K562 (cell line): ENCODE results near the gene GIPR. TPM values are rescaled to one million over a fixed set of nuclear protein-coding genes. Genes with fewer than 3 reads are reported as not detected.

Experiments used
- ATAC-seq: fragments of 200-7000 bp; cut with Tn5 transposase; 3 replicates; pipeline ENCODE4 v1.9.1; 2020; ENCODE audit warnings: moderate library complexity
- BruUV-seq: library from RNA; stranded (reverse); fragments of 400-500 nt; replicated peaks from 2 replicates; lab custom pipeline; 2021; lab: Mats Ljungman, UMichigan
- CTCF ChIA-PET: fragments of 300-600 bp; formaldehyde crosslinking; extraction: SDS; loops from one replicate; lab custom pipeline; 2021; ENCODE audit warnings: low intra/inter-chr PET ratio; lab: Yijun Ruan, JAX
- POLR2A ChIA-PET: fragments of 300-600, 350-650 bp; sonication (Branson Sonifier 250); formaldehyde crosslinking; extraction: SDS; loops from one replicate; lab custom pipeline; 2021; ENCODE audit warnings: antibody characterized with exemption, inconsistent platforms; lab: Yijun Ruan, JAX
- DNase-seq, 4 experiments: peaks; one replicate each; pipeline versions ENCODE4 v3.0.0 to v3.0.0-alpha.2; 2011 to 2018; ENCODE audit warnings: low spot score in 3 of 4, mixed read lengths in 3 of 4; ENCODE audit errors: extremely low read depth in 1 of 4
- FAIRE-seq: peaks from 2 replicates; lab custom pipeline; 2011; peaks lifted over from hg19 to GRCh38; lab: Jason Lieb, UNC
- H2AFZ ChIP-seq: 2 replicates; pipeline ENCODE4 v1.6.0; 2011; ENCODE audit warnings: low read depth, low read length, control low read depth, inconsistent platforms
- H3K27ac ChIP-seq: fragments of 200-600 bp; 3 replicates; pipeline ENCODE4 v1.8.0; 2011; ENCODE audit warnings: low read depth, mild to moderate bottlenecking, control low read depth, inconsistent platforms, low read length, moderate library complexity, mixed read lengths; ENCODE audit errors: extremely low read depth
- H3K27me3 ChIP-seq, 2 experiments: fragments of 300-600 bp in 1 of 2; 2 replicates in 1 of 2; 3 replicates in 1 of 2; pipeline versions ENCODE4 v1.6.0 to v1.8.0; 2011; ENCODE audit warnings: inconsistent platforms in 2 of 2, low read length in 2 of 2, mild to moderate bottlenecking in 1 of 2, mixed read lengths in 1 of 2, moderate library complexity in 1 of 2; ENCODE audit not compliant: control insufficient read depth in 2 of 2, insufficient read depth in 2 of 2
- H3K36me3 ChIP-seq: fragments of 300-600 bp; 3 replicates; pipeline ENCODE4 v1.8.0; 2011; ENCODE audit warnings: mild to moderate bottlenecking, low read length, inconsistent platforms; ENCODE audit not compliant: control insufficient read depth, insufficient read depth
- H3K4me1 ChIP-seq, 2 experiments: fragments of 200-600 bp in 1 of 2; replicated peaks in 1 of 2; 2 replicates in 1 of 2; 3 replicates in 1 of 2; pipeline versions ENCODE4 v1.5.1 to v1.8.0; 2011; ENCODE audit warnings: inconsistent platforms in 2 of 2, low read length in 2 of 2, mild to moderate bottlenecking in 1 of 2, mixed read lengths in 1 of 2, moderate library complexity in 1 of 2; ENCODE audit not compliant: control insufficient read depth in 2 of 2, insufficient read depth in 2 of 2
- H3K4me2 ChIP-seq: 2 replicates; pipeline ENCODE4 v1.6.1; 2011; ENCODE audit warnings: low read length, control low read depth, inconsistent platforms, mixed read lengths; ENCODE audit not compliant: insufficient read depth
- H3K4me3 ChIP-seq: fragments of 200-600 bp; sonication (generic), shearing (Covaris generic); 2 replicates; pipeline ENCODE4 v1.5.1; 2016; ENCODE audit warnings: control low read depth, inconsistent platforms
- H3K79me2 ChIP-seq: fragments of 200-600 bp; 3 replicates; pipeline ENCODE4 v1.8.0; 2011; ENCODE audit warnings: low read length, inconsistent platforms; ENCODE audit not compliant: control insufficient read depth, insufficient read depth
- H3K9ac ChIP-seq, 2 experiments: 2 replicates each; pipeline versions ENCODE4 v1.6.0 to v1.6.1; 2011; ENCODE audit warnings: low read depth in 2 of 2, low read length in 2 of 2, control low read depth in 1 of 2, inconsistent platforms in 1 of 2, mild to moderate bottlenecking in 1 of 2, mixed read lengths in 1 of 2; ENCODE audit not compliant: insufficient read depth in 1 of 2
- H3K9me1 ChIP-seq: one replicate; pipeline ENCODE4 v1.6.0; 2011; ENCODE audit warnings: inconsistent platforms, mild to moderate bottlenecking, low read length, moderate library complexity; ENCODE audit not compliant: control insufficient read depth, insufficient read depth
- H3K9me3 ChIP-seq: replicated peaks from 2 replicates; pipeline ENCODE4 v1.5.1; 2011; ENCODE audit warnings: low read depth, low read length, inconsistent platforms; ENCODE audit not compliant: control insufficient read depth, insufficient read depth
- H4K20me1 ChIP-seq: replicated peaks from 2 replicates; pipeline ENCODE4 v1.6.1; 2011; ENCODE audit warnings: low read length, inconsistent platforms, mixed read lengths; ENCODE audit not compliant: control insufficient read depth, insufficient read depth
- E2F1 ChIP-seq: sonication (generic); formaldehyde crosslinking; IDR thresholded peaks from 2 replicates; pipeline ENCODE4 v1.8.1; 2023; ENCODE audit warnings: mild to moderate bottlenecking, missing genetic modification reagents, moderate library complexity
- ETV5 ChIP-seq: sonication (generic); formaldehyde crosslinking; IDR thresholded peaks from 2 replicates; pipeline ENCODE4 v1.4.0; 2020; ENCODE audit warnings: low read depth, mild to moderate bottlenecking, missing genetic modification reagents
- GABPA ChIP-seq: fragments of 200-800 bp; sonication (Bioruptor generic); conservative IDR thresholded peaks from 2 replicates; pipeline ENCODE4 v1.6.1; 2016; ENCODE audit warnings: low read depth, missing genetic modification characterization, missing compliant biosample characterization
- GABPB2 ChIP-seq: fragments of 250-450 bp; sonication (Bioruptor Pico); conservative IDR thresholded peaks from 2 replicates; pipeline ENCODE4 v1.5.1; 2021; ENCODE audit warnings: mild to moderate bottlenecking
- GMEB1 ChIP-seq: fragments of 250-450 bp; sonication (Bioruptor Pico); IDR thresholded peaks from 2 replicates; pipeline ENCODE4 v1.4.0; 2020; ENCODE audit warnings: mild to moderate bottlenecking
- HMGXB4 ChIP-seq: sonication (generic); formaldehyde crosslinking; IDR thresholded peaks from 2 replicates; pipeline ENCODE4 v1.8.1; 2023; ENCODE audit warnings: mild to moderate bottlenecking, missing genetic modification reagents
- JUND ChIP-seq, 2 experiments: IDR thresholded peaks; 2 replicates in 1 of 2; 3 replicates in 1 of 2; pipeline ENCODE4 v1.6.1; 2011; ENCODE audit warnings: borderline replicate concordance in 2 of 2, low read depth in 2 of 2, low read length in 2 of 2, improper control_type of control experiment in 1 of 2, missing biosample characterization in 1 of 2, missing genetic modification characterization in 1 of 2, missing genetic modification reagents in 1 of 2
- KAT8 ChIP-seq: fragments of 450-650 bp; IDR thresholded peaks from 2 replicates; pipeline ENCODE4 v1.6.1; 2016; ENCODE audit warnings: low read depth, mild to moderate bottlenecking
- NFATC3 ChIP-seq: fragments of 450-650 bp; IDR thresholded peaks from 2 replicates; pipeline ENCODE4 v1.6.1; 2017; ENCODE audit warnings: mild to moderate bottlenecking
- POLR2B ChIP-seq: fragments of 450-650 bp; IDR thresholded peaks from 2 replicates; pipeline ENCODE4 v1.6.1; 2018; ENCODE audit warnings: low read depth; ENCODE audit not compliant: partially characterized antibody
- STAG1 ChIP-seq: sonication (generic); formaldehyde crosslinking; IDR thresholded peaks from 2 replicates; pipeline ENCODE4 v1.5.0; 2020; ENCODE audit warnings: missing genetic modification reagents, borderline replicate concordance
- TFAP4 ChIP-seq: sonication (generic); formaldehyde crosslinking; IDR thresholded peaks from 2 replicates; pipeline ENCODE4 v1.8.0; 2022; ENCODE audit warnings: missing genetic modification reagents, mild to moderate bottlenecking, moderate library complexity, borderline replicate concordance
- ZKSCAN1 ChIP-seq: fragments of 150-350 bp; IDR thresholded peaks from 2 replicates; pipeline ENCODE4 v1.6.1; 2016; ENCODE audit warnings: low read depth, low read length
- ZNF140 ChIP-seq: fragments of 250-450 bp; sonication (Bioruptor Pico); IDR thresholded peaks from 2 replicates; pipeline ENCODE4 v1.8.0; 2021; ENCODE audit warnings: moderate library complexity, mild to moderate bottlenecking, inconsistent platforms
- ZNF551 ChIP-seq: fragments of 250-450 bp; sonication (Bioruptor Pico); IDR thresholded peaks from 2 replicates; pipeline ENCODE4 v1.5.0; 2021; ENCODE audit warnings: mild to moderate bottlenecking, moderate library complexity
- ZNF644 ChIP-seq: fragments of 200-800 bp; sonication (Bioruptor generic); IDR thresholded peaks from 2 replicates; pipeline ENCODE4 v1.6.1; 2016; ENCODE audit warnings: low read depth, missing genetic modification characterization, missing compliant biosample characterization
- ZNF717 ChIP-seq: fragments of 250-450 bp; sonication (Bioruptor Pico); IDR thresholded peaks from 2 replicates; pipeline ENCODE4 v1.5.0; 2021
- ZSCAN29 ChIP-seq: fragments of 450-650 bp; IDR thresholded peaks from 2 replicates; pipeline ENCODE4 v1.6.1; 2017
- WGBS: fragments of 100-300 bp; shearing (Covaris generic); methylation state at CpG from one replicate; pipeline ENCODE4 v1.1.6; 2016; ENCODE audit warnings: low coverage, mixed read lengths; ENCODE audit not compliant: insufficient coverage; ENCODE audit errors: missing lambda C conversion rate; 5-methylcytosine and 5-hydroxymethylcytosine counted together
- in situ Hi-C: fragments of 300-500 bp; cut with MboI; formaldehyde crosslinking; loops from 4 replicates; pipeline ENCODE4 v1.15.0; 2018; ENCODE audit warnings: inconsistent platforms, mixed read lengths
- intact Hi-C: fragments of 100-400 bp; cut with micrococcal nuclease; formaldehyde crosslinking; loops from 2 replicates; pipeline ENCODE4 v1.14.2; 2022
- polyA plus RNA-seq, 8 experiments: library from polyadenylated mRNA; depleted of rRNA in 4 of 8; stranded (reverse) in 5 of 8; unstranded in 3 of 8; fragments of >200 nt; fragmentation: Nextera tagmentation in 2 of 8; fragmentation: Illumina TruSeq in 1 of 8; extraction: Ambion mirVana in 2 of 8; extraction: Trizol in 1 of 8; gene quantifications; 2 replicates each; pipeline versions ENCODE4 v1.2.1 to v1.2.3, GENCODE V29; 2011 to 2014; ENCODE audit warnings: inconsistent platforms in 1 of 8, missing spikeins in 1 of 8
- total RNA-seq, 7 experiments: library from RNA; depleted of rRNA in 6 of 7; stranded (reverse); fragments of >200 nt in 6 of 7; fragmentation: Illumina TruSeq in 2 of 7; extraction: Trizol in 2 of 7; gene quantifications; 2 replicates each; pipeline versions ENCODE4 v1.2.1 to v1.2.3, GENCODE V29; 2011 to 2021; ENCODE audit warnings: low replicate concordance in 1 of 7

The GIPR gene
- total and polyA plus RNA-seq, 9 of the 15 experiments (the other 6 are each of a cell fraction or from before 2014, with no cell fraction given), result 2.2 to 26.8 (median 12.7) TPM

GRCh38 chr19:45674946-45675345, 6.9 kb downstream of the GIPR start:
- H3K36me3 ChIP-seq, result peaks cover 54% of the 10 kb centered on the region
- peaks cover 3% of the 10 kb centered on the region; the same call in 1 of the 2 replicates for H4K20me1 ChIP-seq
- H3K9me3 ChIP-seq, result no peaks in the 10 kb centered on the region
- in situ Hi-C loops (no loop called here), intact Hi-C loops (no loop called here)
- no peak overlapping the region for H2AFZ ChIP-seq
- no peaks in the 10 kb centered on the region for H3K9me1 ChIP-seq
- DNase-seq, result no peak
- 87% methylated on average over 7 of the region's 7 CpGs for WGBS
- peaks cover 13% of the 10 kb centered on the region for H3K79me2 ChIP-seq
- H3K4me1 ChIP-seq, result peaks cover 9 to 29% of the 10 kb centered on the region in 2 experiments; a peak in 4 of 5 replicates
- H3K4me3 ChIP-seq, result no peak overlapping the region
- ChIA-PET POLR2A (no interaction called here), CTCF (no interaction called here)
- FAIRE-seq, result no peak
- H3K9ac ChIP-seq, result no peak overlapping the region
- no peak overlapping the region for H3K4me2 ChIP-seq
- no peak overlapping the region for H3K27ac ChIP-seq
- no peak for ATAC-seq
- no TSS peak for BruUV-seq
- H3K27me3 ChIP-seq, result no peaks in the 10 kb centered on the region
- TF ChIP-seq TFAP4, result no peak
- no peak for TF ChIP-seq ZNF140 (CRISPR knock-in tag)
- TF ChIP-seq JUND (IDR thresholded peaks at IDR 0.05; ENCODE audit: borderline replicate concordance, low read depth, low read length), result no peak
- TF ChIP-seq JUND (tag; IDR thresholded peaks at IDR 0.05; ENCODE audit: borderline replicate concordance, low read depth, low read length), result no peak
- no peak for TF ChIP-seq ZSCAN29
- no peak for TF ChIP-seq STAG1 (CRISPR knock-in tag)
- no peak for TF ChIP-seq HMGXB4 (CRISPR knock-in tag)
- TF ChIP-seq GMEB1 (CRISPR knock-in tag), result no peak
- no peak for TF ChIP-seq GABPB2 (CRISPR knock-in tag)
- TF ChIP-seq POLR2B, result no peak
- no peak for TF ChIP-seq ETV5 (CRISPR knock-in tag)
- no peak for TF ChIP-seq ZNF717 (CRISPR knock-in tag)
- no peak for TF ChIP-seq E2F1
- no peak for TF ChIP-seq KAT8
- no peak for TF ChIP-seq ZKSCAN1
- no peak for TF ChIP-seq GABPA
- TF ChIP-seq ZNF551 (CRISPR knock-in tag), result no peak
- no peak for TF ChIP-seq NFATC3
- TF ChIP-seq ZNF644 (tag), result no peak
- TF ChIP-seq, all 486 proteins: peak for 0
